Stimulated activated CD8-positive, alpha-beta memory T cell treated with anti-CD3 and anti-CD28 coated beads, Interleukin-4, amount 100 ng/mL, for 4 hours (primary cell): ENCODE measurements around the gene ZCCHC17.
"Not testable (repeated sequence)": the region's sequence is repeated elsewhere in the genome, so short reads cannot be mapped to it uniquely, and the experiment has no call there.

Experiments used
- DNase-seq, 2 donors: peaks; one replicate each; pipeline ENCODE4 v3.0.0-alpha.2; 2020; ENCODE audit warnings: low read depth in 2 of 2, low spot score in 1 of 2

The ZCCHC17 gene

DNA sequence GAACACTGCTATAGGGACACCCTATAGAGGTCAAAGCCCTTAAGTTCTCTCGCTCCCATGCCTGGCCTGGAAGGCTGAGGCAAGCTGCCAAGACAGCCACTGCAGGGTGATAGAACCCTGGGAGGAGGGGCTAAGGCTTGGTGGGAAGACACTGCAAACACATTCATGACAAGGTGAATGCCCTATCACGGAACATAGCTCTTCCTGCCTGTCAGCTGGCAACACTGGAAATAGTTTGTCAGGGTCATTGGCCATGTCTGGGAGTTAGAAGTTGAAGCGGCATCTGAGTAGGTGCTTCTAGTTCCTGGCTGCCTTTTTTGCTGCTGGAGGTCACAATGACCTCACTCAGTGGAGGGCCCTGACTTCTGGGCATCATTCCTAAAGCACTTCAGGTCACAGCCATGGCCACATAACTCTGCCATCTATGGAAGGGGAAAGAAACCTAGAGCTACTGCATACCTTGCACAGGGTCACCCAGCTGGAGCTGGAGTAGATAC, 71.8 kb downstream of the ZCCHC17 start:
- DNase-seq: no peak

- DNase-seq: no peak
These were observed 73.2 kb downstream of the ZCCHC17 start for GRCh38 chr1:31370021-31370420.

DNA sequence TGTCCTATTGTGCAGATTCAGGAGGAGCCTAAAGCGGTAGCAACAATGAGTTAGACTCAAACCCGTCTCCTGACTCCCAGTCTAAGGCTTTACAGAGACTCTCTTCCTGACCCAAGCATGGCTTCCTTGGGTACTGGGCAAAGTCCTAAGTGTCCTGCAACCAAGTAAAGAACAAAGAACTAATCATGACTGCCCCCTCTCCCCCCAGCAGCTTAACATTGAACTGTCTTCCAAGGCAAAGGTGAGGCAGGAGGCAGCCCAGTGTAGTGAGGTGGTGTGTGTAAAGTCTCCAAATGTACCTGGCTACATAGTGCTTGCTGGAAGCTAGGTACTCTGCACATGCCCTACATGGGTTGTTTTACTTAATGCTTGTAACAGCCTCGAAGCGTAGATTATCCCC, 73.7 kb downstream of the ZCCHC17 start:
- DNase-seq: no peak

DNA sequence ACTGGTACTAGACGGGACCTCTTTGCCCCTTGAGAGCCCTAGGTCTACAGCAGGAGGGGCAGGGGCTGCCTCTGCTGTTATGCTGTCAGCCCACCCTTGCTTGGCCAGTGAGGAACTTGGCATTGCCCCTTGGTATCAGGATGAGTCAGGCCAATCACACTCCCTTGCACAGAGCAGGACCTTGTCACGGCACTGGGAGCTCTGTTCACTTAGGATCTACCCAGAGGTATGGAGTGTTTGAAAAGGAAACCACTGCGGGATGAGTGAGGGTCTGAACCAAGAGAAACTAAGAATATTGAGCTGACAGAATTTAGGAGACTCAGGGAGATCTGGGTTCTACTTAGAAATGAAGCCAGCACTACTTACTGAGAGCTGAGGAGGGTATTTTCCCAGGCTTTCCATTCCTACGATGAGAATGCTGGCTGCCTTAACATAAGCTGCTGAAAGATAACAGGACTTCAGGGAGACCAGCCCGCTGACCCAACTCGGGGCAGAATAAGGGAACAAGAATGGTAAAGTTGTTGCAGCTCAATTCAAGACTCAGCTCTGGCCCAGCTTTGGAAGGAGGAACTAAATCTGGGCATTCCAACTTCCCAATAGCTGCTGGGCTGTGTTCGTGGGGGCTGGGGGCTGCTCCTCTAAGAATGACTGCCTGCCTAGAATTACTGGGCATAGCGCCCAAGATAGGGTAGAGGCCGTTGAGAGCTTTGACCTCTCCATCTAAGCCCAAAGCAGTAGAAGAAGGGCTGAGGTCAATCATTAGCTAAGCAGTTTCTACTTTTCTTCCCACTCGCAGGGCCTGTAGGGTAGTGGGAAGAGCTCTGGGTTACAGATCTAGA, 74.5 kb downstream of the ZCCHC17 start:
- no peak for DNase-seq

DNA sequence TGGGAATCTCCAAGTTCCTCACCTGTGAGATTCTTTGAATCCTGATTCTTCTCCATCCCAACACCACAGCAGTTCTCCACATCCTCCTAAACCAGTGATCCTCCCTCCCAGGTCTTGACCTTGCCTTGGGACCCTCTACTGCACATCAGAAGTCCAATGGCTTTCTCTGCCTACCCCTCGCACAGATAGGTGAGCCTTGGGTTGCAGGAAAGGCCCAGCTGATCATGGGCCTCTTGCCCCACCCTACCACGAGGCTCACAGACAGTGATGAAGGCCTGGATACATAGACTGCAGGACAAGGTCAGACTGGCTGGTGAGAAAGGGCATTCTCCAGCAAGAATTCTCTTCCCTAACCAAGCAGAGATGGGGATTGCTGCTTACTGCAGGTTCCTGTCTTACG, 75.2 kb downstream of the ZCCHC17 start:
- DNase-seq: no peak

- no peak for DNase-seq
These were observed 75.9 kb downstream of the ZCCHC17 start for GRCh38 chr1:31372751-31373055.

DNA sequence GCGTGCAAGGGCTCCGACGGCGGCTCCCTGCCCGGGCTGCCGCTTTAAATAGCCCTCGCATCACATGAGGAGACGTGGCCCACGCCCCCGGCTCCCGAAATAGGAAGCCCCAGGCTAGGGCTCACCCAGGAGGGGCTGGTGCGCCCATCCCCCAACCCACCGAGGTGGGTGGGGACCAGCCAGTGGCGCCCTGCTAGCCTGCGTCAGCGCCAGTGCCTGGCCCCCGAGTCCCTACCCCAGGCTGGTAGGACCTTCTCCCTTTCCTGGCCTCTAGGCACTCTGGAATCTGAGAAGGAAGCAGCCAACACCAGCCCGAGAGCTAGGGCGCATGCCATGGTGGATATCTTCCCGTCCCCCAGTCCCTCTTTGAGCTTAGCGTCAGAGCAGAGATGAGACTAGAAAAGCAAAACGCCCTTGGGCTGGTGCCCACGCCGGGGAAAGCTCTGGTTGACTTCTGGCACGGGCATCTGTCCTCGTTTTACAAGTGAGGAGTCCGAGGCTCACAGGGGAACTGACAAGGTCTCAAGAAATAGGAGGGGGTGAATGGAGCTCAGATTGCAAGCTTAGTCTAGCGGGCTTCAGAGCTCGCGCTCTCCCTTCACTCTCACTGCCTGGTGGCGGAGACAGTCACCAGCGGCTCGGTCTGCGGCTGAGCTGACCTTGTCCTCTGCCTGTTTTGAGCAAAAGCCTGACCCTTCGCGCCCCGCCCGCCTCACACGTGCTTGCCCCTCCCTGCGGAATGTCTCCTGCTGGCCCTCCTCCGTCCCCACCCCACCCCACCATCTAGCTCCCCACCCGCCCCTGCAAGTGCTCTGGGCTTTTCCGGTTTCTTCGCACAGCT, 76.4 kb downstream of the ZCCHC17 start, which contains the start of gene FABP3:
FABP3 (minus strand) TSS at position 21 of the 841 bp plus-strand sequence. CDS start 62 bp downstream, outside the sequence.
- no peak for DNase-seq

GRCh38 chr1:31373897-31374486, 77.2 kb downstream of the ZCCHC17 start:
- no peak for DNase-seq

DNA sequence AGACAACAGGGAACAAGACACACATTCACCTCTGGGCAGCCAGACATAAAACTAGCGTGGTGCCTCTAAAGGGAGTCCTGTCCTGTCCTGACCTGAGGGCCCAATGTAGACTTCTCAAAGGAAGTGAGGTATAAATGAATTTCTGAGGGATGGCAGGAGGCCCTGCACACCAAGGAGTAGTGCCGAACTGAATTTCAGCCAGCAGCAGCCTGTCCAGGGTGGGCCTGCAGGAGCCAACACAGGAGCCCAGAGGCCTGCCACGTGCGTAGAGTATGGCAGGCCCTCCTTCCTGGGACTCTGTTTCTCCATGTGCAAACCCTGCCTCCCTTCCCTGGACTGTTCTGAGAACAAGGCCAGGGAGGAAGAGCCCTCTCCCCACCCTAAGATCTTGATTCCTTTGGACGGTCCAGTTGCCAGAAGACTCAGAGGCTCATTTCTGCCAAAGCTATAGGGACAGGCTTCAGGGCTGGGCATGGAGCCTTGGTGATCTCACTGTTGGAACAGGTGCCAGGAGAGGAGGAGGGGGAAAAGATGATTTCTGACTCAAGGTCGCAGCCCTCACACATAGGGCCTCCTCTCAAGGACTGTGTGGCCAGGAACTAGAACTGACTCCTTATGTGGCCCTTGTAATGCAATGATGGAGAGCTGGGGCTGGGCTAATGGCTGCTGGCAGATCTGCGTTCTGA, 77.8 kb downstream of the ZCCHC17 start:
- DNase-seq: no peak

DNA sequence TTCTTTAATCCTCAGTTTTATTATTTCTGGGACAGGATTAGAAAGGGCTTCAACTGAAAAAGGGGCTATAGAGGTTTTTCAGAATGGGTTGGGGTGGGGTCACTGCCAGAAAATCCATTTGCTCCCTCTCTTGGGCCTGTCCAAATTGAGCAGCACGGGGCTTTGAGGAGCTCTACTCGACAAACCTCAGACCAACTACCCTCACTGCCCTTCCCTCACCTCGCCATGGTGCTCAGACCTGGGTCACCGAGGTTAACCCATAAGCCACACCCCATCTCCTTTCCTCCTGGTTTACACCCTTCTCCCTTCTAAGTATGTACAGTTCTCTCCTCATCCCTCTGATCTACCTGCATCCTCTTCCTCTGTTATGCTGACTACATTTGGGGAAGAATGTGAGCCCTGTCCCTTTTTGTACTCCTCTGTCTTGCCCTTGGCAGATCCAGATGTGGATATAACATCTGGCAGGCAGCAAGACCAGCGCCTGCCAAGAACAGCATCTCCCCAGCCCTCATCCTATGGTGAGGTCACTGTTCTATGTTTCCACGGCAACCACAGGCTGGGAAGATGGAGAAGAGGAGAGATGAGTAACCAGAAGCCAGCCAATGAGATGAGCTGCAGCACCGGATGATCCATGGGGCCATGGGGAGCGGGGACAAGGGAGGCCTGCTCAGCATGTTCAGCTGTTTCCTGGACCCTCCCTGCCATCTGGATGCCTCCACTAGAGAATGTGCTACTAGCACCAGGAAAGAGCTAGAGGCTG, 79.7 kb downstream of the ZCCHC17 start:
- no peak for DNase-seq

- DNase-seq: no peak
These were observed 80.6 kb downstream of the ZCCHC17 start for GRCh38 chr1:31377364-31377863.

DNA sequence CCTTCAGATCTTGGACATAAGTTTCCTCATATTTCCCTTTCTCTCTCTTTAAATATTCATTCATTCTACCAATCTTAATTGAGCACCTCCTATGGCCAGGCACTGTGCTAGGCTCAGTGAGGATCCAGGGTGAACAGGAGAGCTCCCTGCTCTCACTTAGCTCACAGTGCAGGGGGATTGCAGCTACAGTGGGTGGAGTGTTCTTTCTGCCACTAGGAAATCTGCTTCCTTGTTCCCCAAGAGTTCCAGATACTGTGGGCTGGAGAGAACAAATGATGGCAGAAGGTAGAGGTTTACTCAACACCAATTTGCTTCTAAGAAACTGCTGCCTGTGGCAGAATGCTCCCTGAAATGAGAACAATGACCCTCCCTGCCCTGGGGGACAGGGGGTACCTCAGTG, 81.2 kb downstream of the ZCCHC17 start:
- DNase-seq: no peak

DNA sequence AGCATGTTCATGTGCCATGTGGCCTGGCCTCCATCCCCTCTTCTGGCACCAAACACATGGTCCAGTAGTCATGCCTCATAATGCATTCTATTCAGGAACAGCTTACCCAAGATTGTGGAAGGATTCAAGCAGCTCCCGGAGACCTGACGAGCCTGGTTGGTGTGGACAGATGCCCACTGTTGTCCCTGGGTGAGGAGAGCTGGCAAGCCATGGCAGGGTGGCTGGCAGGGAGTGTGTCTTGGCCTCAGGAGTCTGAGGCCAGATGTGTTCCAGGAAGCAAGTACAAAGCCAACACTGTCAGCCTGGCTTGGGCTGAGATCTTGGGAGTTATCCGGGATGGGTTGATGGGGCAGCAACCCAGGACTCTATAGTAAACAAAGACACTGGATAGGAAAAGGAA, 83.3 kb downstream of the ZCCHC17 start:
- no peak for DNase-seq

DNA sequence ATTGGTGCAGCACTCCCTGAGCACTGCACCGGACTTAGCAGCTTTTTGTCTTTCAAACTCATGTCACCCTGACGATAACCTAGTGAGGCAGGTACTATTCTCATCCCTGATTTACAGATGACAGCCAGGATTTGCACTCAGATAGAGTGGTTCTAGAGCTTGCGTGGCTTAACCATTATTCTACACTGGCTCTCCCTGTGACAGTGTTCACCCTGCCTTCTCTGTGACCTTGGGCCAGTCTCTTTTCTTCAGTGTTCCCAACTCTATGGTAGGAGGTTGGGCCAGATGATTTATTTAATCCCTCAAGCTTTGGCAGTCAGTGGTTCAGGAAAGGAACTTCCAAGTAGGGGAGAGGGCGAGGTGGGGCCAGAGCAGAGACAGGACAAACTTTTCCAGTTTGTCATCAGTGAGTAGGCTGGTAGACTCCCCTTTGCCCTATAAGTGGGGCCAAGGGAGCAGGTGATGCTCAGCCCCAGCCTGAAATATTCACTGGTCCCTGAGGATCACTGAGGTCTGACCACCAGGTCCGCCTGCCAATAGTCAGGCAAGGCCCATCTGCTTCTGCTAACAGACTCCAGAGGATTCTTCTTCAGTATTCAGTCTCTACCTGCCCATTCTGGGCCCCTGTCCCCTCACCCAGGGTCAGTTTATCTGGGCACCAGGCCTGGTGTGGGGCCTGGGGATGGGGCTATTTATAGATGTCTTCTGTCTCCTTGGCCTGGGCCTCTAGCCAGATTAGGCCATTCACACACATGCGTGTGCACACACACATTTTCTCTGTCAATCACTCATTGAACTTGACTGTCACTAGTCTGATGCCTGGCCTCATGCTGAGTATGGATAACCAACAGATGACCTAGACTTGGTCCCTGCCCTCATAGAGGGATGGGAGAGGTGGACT, 84.8 kb downstream of the ZCCHC17 start:
- DNase-seq: no peak

DNA sequence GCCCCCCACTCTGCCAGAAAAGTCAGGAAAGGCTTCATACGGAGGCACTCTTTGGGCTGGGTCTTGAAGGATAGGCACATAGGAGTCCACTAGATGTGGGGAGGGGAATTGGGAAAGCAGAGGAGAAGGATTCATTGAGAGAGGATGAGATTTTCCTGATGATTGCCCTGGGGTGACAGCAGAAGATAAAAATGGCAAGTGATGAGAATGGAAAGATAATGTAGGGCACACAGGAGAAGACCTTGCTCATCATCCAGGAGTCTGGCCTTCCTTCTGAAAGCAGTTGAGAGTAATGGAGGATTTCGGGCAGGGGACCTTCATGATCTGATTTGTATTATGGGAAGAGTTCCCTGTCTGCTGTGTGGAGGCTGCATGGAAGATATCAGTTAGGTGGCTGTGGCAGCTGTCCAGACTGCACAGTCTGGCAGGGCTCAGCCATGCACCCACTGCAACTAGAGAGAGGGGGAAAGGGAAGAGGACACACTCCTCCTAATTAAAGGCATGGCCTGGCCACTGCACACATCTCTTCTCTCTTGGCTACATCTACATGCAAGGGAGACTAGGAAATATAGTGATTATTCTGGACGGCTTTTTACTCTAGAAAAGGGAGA, 85.7 kb downstream of the ZCCHC17 start:
- no peak for DNase-seq

DNA sequence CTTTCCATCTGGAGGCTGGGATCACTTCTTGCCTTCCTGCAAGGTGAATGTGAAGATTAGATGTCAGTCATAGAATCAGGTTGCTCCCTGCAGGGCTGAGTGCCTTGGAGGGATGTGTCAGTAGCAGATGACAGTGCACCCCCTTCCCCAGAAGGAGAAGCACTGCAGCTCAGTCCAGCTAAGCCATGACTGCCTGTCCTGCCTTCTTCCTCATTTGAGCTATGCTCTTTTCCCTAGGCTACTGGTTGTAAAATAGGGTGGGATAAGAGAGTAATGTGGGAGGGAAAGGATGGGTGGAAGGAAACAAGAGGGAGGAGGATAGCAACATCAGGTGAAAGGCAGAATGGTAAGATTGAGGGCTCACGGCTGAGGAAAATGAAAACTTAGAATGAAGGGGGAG, 87.1 kb downstream of the ZCCHC17 start:
- no peak for DNase-seq

DNA sequence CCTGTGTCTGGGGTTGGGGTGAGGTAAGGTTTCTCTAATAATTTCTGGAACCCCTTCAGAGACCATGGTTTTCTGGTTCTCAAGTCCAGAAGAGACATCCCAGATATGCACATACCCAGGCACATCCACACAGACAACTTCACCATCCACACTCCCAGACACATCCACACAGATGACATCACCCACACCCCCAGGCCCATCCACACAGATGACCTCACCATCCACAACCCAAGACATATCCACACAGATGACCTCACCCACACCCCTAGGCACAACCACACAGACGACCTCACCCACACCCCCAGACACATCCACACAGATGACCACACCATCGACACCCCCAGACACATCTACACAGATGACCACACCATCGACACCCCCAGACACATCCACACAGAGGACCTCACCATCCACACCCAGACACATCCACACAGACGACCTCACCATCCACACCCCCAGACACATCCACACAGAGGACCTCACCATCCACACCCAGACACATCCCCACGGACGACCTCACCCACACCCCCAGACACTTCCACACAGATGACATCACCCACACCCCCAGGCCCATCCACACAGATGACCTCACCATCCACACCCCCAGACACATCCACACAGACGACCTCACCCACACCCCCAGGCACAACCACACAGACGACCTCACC, 89.9 kb downstream of the ZCCHC17 start:
- DNase-seq: not testable (repeated sequence)

DNA sequence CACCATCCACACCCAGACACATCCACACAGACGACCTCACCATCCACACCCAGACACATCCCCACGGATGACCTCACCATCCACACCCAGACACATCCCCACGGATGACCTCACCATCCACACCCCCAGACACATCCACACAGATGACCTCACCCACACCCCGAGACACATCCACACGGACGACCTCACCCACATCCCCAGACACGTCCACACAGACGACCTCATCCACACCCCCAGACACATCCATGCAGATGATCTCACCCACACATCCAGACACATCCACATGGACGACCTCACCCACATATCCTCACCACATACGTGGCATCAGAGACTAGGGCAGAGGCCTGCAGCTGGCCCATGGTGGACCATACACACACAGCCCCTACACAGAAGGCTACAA, 90.8 kb downstream of the ZCCHC17 start:
- no peak for DNase-seq
